Astrocyte (in vitro differentiated cells and primary cell): ENCODE measurements around the gene TGM2.

Source experiments
- EZH2 ChIP-seq: IDR thresholded peaks from 2 replicates; pipeline ENCODE4 v1.6.1; 2012; ENCODE audit warnings: mild to moderate bottlenecking, low read length, inconsistent platforms; ENCODE audit not compliant: insufficient read depth
- TF ChIP-seq, protein P1 (sequence below): IDR thresholded peaks from 2 replicates; pipeline ENCODE4 v1.5.1; 2011; ENCODE audit warnings: low read depth, mild to moderate bottlenecking, inconsistent platforms, low read length, moderate library complexity; ENCODE audit not compliant: insufficient read depth

DNA sequence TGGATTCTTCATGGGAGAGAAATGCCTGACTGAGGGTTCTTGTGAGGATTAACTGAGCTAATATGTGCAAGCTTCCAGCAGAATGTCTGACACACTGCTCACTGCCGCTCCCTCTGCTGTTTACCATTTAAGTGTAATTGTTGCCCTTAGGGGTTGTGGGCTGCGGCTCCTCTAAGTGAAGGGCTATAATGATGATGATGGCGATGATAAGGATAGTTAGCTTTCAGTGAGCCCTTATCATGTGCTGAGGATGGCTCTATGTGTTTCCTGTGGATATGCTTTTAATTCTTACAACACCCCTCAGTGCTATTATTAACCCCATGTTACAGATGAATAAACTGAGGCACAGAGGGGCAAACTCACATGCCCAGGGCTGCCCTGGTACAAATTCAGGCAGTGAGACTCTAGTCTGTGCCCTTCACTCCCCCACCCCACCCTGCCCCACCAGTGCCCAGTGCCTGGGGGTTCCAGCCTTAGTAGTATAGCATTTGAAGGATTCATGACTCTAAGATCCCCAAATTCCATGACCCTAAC, 33.4 kb downstream of the TGM2 start:
- TF ChIP-seq, protein P1, sequence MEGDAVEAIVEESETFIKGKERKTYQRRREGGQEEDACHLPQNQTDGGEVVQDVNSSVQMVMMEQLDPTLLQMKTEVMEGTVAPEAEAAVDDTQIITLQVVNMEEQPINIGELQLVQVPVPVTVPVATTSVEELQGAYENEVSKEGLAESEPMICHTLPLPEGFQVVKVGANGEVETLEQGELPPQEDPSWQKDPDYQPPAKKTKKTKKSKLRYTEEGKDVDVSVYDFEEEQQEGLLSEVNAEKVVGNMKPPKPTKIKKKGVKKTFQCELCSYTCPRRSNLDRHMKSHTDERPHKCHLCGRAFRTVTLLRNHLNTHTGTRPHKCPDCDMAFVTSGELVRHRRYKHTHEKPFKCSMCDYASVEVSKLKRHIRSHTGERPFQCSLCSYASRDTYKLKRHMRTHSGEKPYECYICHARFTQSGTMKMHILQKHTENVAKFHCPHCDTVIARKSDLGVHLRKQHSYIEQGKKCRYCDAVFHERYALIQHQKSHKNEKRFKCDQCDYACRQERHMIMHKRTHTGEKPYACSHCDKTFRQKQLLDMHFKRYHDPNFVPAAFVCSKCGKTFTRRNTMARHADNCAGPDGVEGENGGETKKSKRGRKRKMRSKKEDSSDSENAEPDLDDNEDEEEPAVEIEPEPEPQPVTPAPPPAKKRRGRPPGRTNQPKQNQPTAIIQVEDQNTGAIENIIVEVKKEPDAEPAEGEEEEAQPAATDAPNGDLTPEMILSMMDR = no peak
- TF ChIP-seq EZH2 = no peak
